Midbrain (tissue), 1 donor: ENCODE results near the gene EID3.
"Not testable (repeated sequence)": the region's sequence is repeated elsewhere in the genome, so short reads cannot be mapped to it uniquely, and the experiment has no call there.

Source experiments
- DNase-seq: peaks from one replicate; lab custom pipeline; 2025; lab: John Stamatoyannopoulos, UW

Gene EID3

DNA sequence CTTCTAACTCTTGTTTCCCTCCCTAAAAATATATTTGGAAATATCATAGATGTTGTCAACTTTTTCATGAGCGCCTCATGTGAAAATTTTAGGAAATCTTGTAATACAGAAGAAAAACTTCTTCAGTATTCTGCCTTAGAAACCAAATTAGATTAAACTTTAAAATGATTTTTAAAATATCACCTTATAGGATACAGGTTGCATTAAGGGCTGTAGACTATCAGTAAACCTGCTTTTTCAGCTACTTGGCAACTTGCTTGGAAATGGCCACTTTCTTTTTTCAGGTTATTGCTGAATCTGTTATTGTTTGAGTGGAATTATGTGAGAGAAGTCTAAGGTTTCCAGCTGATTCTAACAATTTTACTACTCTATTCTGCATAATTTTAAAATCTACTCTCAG is 9.1 kb downstream of the EID3 start:
- DNase-seq: no peak

DNA sequence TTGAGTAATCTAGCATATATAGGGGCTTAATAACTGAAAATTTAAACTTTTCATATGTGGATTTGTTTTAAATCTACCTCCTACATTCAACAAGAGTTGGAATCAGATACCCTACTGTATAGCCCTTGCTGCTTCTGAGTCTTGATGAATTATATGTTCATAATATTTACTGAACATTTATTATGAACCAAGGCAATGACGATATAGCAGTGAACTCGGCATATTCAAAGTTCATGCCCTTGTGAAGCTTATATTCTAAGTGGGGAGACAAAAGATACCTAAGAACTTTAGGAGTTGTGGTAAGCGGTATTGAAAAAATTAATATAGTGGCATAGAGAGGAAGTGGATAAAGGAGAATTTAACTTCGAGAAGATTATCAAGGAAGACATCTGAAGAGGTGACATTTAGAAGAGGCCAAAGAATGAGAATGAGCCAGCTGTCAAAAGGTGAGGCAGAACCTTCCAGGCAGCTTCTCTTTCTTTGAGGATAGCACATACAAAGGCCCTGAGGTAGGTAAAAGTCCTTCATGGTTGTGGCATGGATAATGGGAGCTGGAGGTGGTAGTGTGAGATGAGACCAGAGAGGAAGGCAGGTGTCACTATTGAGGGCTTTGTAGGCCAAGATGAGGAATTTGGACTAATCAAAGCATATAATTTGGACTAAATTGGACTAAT is 10.2 kb downstream of the EID3 start:
- no peak for DNase-seq

DNA sequence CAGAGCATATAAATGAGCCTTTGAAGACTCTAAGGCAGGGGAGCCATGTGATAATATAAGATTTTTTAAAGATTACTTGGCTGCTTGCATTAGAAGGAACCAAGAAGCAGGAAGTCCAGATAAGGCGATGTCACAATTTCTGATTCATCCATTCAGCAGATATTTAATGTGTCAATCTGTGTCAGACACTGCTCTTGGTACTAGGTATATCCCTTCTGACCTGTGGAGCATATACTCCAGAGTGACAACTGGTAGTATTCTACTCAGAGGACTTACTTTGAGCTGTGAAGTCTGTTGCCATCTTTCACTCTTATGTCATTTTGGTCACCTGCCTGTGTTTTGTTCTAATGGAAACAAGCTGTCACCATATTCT is 10.7 kb downstream of the EID3 start:
- DNase-seq: no peak

DNA sequence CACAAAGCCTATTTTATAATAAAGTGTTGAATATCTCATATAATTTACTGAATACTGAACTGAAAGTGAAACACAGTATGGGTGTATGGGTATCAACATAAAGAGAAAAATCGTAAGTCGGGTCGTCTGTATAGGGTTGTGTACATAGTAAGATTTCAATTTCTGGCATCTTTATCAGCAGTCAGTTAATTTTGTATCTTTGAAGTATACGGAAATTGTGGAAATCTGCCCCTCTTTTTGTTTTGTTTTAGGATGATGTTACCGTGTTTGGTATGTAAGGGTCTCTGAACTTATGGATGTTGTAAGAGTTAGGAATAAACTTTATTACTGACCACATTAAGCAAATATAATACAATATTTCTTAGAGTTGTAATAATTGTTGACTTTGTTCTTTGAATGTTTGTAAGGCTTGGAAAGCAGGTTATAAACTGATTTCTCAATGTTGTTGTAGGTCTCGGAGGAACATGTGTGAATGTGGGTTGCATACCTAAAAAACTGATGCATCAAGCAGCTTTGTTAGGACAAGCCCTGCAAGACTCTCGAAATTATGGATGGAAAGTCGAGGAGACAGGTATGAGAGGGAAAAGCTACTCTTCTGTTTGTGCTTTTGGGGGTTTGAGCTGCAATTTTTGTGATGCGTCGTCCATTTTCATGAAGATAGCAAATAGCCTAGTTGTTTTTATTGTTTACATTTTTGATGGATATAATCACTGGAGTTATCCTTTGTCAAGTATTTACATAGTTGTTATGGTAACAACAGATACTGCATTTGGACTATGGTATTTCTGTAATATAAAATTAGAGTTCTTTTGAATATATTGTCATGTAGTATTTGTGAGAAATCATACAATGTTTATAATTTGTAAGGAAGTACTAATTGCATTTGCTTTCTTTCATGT is 12.0 kb downstream of the EID3 start:
- no peak for DNase-seq

DNA sequence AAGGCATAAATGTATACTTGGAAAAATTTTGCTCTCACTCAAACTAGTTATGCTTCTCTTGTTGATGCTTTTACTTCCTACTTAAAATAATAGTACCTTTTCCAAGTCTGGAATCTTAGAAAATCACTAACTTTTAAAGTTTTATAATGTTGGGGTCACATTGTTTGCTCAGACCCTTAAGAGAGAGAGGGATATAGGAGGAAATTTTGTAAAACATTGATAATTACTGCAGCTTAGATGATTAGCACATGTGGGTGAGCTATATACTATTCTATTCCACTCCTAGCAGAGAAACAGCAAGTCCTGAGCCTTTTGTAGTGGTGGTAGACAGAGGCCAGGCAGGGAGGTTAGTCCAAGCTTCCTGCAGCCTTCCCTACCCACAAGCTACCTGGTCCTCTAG is 13.4 kb downstream of the EID3 start:
- DNase-seq: no peak

DNA sequence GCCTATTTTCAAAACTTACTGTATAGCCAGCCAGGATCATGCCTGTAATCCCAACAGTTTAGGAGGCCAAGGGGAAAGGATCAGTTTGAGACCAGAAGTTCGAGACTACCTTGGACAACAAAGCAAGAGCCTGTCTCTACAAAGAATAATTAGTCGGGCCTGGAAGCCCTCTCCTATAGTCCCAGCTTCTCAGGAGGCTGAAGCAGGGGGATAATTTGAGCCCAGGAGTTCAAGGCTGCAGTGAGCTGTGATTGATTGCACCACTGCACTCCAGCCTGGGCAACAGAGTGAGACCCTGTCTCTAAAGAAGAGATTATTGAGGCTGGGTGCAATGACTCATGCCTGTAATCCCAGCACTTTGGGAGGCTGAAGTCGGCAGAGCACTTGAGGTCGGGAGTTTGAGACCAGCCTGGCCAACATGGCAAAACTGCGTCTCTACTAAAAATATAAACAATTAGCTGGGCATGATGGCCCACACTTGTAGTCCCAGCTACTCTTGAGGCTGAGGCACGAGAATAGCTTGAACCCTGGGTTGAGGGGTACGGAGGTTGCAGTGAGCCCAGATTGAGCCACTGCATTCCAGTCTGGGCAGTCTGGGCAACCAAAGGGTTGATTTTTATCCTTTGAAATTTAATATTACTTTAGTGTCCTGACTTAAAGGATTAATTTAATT is 14.1 kb downstream of the EID3 start:
- DNase-seq: no peak

DNA sequence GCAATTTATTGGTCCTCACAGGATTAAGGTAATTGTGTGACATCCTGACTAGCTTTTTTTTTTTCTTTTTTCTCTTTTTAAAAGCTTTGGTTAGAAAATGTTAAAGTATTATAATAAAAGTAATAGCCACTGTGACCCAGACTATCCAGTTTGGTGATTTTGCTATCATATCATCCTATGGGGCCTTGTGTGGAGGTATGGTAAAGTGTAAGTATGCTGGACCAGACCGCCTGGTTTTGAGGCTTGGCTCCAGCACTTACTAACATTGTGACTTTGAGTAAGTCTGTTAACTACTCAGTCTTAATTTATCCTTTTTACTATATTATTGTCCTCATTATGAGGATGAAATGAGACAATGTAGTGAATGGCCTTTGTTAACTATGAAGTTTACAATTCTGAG is 15.5 kb downstream of the EID3 start:
- DNase-seq: no peak

DNA sequence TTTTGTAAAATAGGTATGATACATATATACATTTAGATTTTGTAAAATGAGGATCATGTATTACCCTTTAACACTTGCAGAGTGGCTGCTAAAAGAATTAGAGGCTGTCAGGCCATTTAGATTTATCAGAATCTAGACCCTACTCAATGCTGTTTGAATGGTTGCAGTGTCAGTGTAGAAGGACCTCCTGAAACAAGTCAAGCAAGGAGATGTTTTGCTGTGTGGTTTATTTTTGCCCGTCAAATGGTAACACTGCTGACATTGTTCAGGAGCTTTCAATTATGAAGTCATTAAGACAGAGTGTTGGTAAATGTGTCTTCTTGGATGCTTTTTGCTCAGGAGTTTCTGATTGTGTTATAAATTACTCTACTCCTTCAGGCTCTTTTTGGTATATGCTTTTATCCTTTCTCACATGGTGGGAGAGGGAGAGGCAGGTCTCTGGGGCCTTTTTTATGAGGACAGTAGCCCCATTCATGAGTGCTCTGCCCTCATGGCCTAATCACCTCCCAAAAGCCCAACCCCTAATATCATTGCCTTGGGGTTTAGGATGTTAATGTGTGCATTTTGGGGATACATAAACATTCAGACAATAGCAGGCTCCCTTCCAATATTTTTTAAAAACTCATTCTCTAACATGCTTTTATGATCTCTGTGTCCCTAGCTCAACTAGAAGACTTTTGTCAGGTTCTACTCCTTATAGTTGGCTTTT is 16.5 kb downstream of the EID3 start:
- no peak for DNase-seq

DNA sequence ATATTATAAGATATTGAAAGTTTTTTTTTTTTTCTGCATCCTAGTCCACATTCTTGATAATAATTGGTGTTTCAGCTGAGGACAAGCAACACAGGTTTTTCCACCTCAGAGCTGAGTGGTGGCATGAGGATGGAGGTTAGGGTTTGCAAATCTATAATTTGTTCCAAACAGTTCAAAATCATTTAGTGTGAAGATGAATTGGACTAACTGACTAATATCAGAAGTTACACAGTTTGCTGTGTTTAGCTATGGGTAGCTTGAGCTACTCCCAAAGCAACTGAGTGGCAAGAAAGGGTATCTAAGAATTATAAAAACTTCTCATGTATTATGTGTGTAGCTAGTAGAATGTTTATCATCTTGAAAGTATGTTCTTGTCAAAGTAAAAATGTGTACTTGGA is 17.1 kb downstream of the EID3 start:
- DNase-seq: no peak

DNA sequence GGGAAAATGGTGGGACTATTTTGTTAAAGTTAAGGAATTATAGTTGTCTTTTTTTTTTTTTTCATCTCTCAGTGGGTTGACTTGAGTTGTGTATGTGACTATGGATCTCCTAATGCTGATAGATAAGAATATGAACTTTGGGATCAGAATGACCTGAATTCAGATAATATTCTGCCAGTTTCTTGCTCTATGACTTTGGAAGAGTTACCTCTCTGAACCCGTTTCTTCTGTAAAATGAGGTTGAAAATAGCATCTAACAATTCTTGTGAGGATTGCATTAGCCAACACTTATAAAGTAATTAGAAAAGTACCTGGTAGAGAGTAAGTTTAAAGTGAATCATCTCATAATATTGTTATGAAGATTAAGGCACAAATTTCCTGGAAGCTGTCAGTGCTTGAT is 18.4 kb downstream of the EID3 start:
- no peak for DNase-seq

DNA sequence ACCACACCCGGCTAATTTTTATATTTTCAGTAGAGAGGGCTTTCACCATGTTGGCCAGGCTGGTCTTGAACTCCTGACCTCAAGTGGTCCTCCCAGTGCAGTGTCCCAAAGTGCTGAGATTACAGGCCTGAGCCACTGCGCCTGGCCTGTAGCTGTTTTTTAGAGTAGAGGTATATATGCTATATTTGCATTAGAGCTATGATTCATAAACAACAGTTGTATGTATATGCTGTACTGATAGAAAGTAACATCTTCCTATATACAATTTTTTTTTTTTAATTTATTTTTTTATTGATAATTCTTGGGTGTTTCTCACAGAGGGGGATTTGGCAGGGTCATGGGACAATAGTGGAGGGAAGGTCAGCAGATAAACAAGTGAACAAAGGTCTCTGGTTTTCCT is 19.0 kb downstream of the EID3 start:
- not testable (repeated sequence) for DNase-seq

DNA sequence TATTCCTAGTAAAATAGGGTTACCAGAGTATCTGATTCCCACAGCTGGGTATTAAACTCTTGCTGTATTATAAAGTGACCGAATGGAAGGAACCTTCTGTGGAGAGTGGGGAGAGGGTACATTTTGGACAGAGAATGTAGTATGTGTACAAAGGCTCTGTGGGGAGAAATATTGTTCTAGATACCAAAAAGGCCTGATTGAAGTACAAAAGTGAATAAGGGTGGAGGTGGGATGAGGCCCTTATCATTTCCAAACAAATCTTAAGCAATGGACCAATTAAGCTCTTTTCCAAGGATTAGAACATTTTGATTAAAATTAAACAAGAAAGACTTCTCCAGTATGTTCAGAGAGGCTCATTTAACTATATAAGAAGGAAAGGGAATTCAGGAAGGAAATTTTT is 20.4 kb downstream of the EID3 start:
- DNase-seq: no peak

DNA sequence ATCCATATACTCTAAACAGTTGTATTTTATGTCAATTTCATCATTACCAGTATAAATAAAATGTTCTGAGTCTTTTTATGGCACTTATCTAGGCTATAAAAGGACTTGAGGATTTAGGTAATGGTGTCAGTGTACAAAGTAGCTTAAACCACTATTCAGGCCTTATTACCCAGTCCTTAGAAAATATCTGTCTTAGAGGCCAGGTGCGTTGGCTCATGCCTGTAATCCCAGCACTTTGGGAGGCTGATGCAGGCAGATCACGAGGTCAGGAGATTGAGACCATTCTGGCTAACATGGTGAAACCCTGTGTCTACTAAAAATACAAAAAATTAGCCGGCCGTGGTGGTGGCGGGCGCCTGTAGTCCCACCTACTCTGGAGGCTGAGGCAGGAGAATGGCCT is 24.7 kb downstream of the EID3 start:
- DNase-seq: not testable (repeated sequence)

DNA sequence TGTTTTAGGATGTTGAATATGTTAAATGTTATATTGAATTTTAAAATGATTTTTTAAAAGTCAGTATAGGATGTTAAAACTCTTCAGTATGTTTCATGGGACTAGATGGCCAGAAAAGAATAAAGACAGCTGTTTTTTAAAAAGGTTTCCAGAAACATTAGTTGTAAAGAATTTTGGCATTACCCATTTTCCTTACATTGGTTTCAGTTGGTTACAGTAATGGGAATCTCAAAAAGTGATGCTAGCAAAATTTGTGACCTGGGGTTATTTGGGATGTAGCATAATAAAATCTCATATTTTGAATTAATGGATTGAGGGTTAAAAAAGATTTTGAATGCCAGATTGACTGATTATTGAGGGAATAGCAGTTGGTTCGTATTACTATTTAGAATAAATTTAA is 25.3 kb downstream of the EID3 start:
- no peak for DNase-seq

DNA sequence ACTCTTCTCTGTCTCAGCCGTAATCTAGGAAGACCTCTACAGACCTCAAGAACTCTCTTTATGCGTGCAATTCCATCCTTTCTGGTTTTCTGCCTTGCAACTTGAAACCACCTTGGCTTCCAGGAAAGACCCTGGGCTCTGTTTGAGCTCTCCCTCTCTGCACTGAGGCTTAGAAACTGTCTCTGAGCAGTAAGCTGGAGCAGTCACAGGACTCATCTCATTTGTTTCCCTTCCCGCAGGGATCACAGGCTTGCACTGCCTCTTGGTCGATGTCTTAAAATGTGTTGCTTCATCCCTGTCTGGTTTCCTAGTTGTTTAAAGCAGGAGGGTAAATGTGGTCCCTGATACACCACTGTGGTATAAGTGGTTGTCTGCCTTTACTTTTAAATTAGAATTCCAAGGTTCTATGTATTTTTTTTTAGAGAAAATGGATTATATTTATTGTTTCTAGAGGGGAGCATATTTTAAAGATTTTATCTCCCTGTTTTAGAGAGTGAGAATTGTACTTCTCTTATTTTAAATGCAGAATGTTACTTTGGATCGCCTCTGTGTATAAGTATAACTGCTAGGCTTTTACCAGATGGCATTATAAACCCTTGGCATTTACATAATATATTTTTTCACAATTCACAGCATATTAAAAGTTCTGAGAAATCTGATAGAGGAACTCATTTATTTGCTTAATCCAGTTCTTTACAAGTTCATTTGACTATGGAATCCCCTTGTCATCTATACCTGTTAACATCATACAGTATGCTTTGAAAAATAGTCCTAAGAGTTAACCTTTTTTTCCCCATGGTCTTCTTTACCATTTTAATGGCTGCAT is 26.4 kb downstream of the EID3 start:
- no peak for DNase-seq

DNA sequence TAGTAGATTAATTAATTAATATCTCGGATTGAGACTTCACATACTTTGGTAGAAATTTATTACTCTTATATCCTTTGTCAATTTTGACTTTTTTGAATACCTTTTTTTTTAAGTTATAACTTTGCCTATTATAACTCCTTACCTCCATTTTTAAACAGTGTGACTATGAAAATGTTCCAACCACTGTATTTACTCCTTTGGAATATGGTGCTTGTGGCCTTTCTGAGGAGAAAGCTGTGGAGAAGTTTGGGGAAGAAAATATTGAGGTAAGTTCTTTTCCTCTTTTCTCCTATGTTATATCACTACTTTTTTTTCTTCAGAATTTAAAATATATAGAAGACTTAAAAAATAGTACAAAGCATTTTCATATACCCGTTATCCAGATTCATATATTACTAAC is 27.8 kb downstream of the EID3 start:
- no peak for DNase-seq

DNA sequence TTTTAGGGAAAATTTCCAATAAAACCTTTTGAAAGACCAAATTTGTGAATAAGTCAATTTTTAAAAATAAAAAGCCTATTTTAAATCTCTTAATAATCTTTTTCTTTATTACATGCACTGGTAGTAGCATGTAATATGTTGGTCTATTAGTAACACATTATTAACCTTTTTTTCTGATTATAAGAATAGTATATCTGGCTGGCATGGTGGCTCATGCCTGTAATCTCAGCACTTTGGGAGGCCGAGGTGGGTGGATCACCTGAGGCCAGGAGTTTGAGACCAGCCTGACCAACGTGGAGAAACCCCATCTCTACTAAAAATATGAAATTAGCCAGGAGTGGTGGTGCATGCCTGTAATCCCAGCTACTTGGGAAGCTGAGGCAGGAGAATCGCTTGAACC is 28.7 kb downstream of the EID3 start:
- not testable (repeated sequence) for DNase-seq

DNA sequence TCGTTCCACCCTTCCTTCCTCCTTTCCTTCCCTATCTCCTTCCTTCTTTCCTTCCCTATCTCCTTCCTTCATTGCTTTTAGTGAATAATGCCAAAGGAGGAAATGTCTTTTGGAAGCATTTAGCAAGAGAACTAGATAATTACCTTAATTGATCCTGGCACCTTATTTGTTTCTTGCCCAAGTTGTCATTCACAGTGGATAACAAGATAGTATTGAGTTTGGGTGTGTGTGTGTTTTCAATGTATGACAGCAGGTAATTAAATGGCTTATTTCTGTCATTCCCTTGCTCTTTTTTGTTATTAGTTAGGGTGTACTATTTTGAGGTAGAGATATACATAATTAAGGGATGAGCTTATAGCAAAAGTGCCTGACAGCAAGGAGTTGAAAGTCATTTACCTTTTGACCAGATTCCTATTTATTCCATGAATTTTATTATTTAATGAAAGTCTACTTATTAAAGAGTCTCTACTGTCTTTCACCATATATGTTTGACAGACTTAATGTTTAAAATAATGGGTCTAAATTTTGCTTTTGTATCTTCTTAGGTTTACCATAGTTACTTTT is 30.2 kb downstream of the EID3 start:
- no peak for DNase-seq

DNA sequence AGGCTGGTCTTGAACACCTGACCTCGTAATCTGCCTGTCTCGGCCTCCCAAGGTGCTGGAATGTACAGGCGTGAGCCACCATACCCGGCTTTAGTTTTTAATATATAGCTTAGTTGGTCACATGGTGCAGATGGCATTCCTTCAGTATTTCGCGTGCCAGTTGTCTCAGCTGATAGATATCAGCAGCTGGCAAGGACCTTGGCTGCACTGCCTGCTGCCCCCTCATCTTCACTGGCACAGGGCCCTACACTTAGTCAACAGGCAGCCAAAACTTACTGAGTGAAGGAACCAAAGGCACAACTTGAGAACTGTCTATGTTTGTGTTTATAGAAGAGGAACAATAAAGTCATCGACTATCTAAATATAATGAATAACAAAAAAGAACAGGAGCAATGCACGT is 31.0 kb downstream of the EID3 start:
- DNase-seq: no peak

DNA sequence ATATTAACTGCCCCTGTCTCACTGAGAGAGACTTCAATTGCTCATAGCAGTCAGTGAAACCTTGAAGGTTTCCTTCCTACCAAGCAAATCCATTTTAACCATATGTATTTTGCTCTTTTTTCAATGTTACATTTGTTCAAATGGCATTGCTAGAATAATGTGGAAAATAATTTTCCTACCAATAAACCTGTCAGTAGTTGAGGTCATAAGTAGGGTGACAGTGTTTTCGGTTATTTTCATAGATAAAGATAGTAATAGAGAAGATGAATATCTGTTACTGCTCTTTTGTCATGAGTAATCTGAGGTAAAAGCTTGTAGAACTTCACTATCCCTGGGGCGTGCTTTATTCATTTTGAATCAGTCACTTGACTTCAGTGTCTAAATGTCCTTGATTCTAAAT is 32.6 kb downstream of the EID3 start:
- DNase-seq: no peak

DNA sequence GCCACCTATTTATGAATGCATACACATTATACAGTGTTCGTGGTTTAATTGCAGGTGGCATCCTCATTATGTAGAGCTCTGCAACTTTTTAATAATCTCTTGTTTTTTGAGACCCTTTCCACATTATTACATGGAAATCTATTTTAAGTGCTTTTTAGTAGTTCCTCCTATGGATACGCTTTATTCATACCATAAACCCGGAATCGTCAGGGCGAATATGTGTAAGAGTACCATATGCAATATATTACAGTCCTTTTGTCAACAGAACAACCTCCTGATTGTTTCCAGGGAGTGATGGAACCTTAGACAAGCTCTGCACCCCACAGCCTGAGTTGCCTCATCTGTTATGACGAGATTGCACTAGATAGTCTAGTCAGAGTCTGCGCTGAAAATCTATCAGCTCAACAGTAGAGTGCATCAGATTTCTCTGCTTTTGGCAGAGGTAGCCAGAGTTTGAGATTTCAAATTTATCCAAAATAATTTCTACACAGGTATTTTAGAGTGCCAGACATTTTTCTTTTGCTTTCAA is 33.6 kb downstream of the EID3 start:
- no peak for DNase-seq
